Peyer's patch (tissue), 4 donors: ENCODE data around the gene CYP26A1.

Experiments used
- CTCF ChIP-seq, 6 experiments: fragments of 450-650 bp in 4 of 6; fragments of 200-600 bp in 2 of 6; sonication (generic) in 1 of 6; IDR thresholded peaks; one replicate each; pipeline ENCODE4 v1.5.1; 2017 to 2019; ENCODE audit warnings: antibody characterized with exemption in 6 of 6, mild to moderate bottlenecking in 3 of 6, moderate library complexity in 1 of 6
- POLR2A ChIP-seq, 2 donors: fragments of 450-650 bp; IDR thresholded peaks; one replicate each; pipeline ENCODE4 v1.5.1; 2017; ENCODE audit warnings: antibody characterized with exemption in 2 of 2, mild to moderate bottlenecking in 2 of 2, moderate library complexity in 2 of 2

GRCh38 chr10:93085272-93085859, 11.7 kb downstream of the CYP26A1 start:
- TF ChIP-seq CTCF (IDR thresholded peaks at IDR 0.05) = no peak
- no peak for TF ChIP-seq POLR2A (IDR thresholded peaks at IDR 0.05)
